MCF 10A (cell line): ENCODE results near the gene B9D2. TPM values are rescaled to one million over a fixed set of nuclear protein-coding genes. Genes with fewer than 3 reads are reported as not detected.

Experiments
- BruUV-seq: library from RNA; stranded (reverse); fragments of 400-500 nt; replicated peaks from 2 replicates; lab custom pipeline; 2021; lab: Mats Ljungman, UMichigan
- CTCF ChIA-PET: fragments of 300-600 bp; sonication (Branson Sonifier 250); formaldehyde crosslinking; extraction: SDS; loops from one replicate; lab custom pipeline; 2021; ENCODE audit warnings: antibody characterized with exemption, inconsistent platforms; lab: Yijun Ruan, JAX
- POLR2A ChIA-PET: fragments of 300-600, 350-650 bp; sonication (Branson Sonifier 250); formaldehyde crosslinking; extraction: SDS; loops from one replicate; lab custom pipeline; 2020; ENCODE audit warnings: antibody characterized with exemption, inconsistent platforms; lab: Yijun Ruan, JAX
- DNase-seq: peaks from one replicate; pipeline ENCODE4 v3.0.0-alpha.2; 2018; ENCODE audit not compliant: unreplicated experiment
- H3K27ac Mint-ChIP-seq: one replicate; pipeline ENCODE4 v1.8.0; 2022; ENCODE audit warnings: mild to moderate bottlenecking, low read depth, mixed read lengths; ENCODE audit not compliant: unreplicated experiment
- H3K27me3 Mint-ChIP-seq: one replicate; pipeline ENCODE4 v1.8.0; 2022; ENCODE audit warnings: mixed read lengths; ENCODE audit not compliant: insufficient read depth, unreplicated experiment
- H3K36me3 Mint-ChIP-seq: one replicate; pipeline ENCODE4 v1.8.0; 2022; ENCODE audit warnings: mild to moderate bottlenecking, moderate library complexity, mixed read lengths; ENCODE audit not compliant: insufficient read depth, unreplicated experiment
- H3K4me1 Mint-ChIP-seq: one replicate; pipeline ENCODE4 v1.8.0; 2022; ENCODE audit warnings: mixed read lengths; ENCODE audit not compliant: insufficient read depth, unreplicated experiment
- H3K4me3 Mint-ChIP-seq: one replicate; pipeline ENCODE4 v1.8.0; 2022; ENCODE audit warnings: mild to moderate bottlenecking, moderate library complexity, mixed read lengths; ENCODE audit not compliant: unreplicated experiment
- H3K9me3 Mint-ChIP-seq: one replicate; pipeline ENCODE4 v1.8.0; 2022; ENCODE audit warnings: mixed read lengths; ENCODE audit not compliant: unreplicated experiment
- intact Hi-C: fragments of 100-400 bp; cut with micrococcal nuclease; formaldehyde crosslinking; loops from 2 replicates; pipeline ENCODE4 v1.14.1; 2022
- total RNA-seq: library from RNA; stranded (reverse); gene quantifications from 2 replicates; pipeline ENCODE4 v1.2.3, GENCODE V29; 2022
- TF ChIP-seq, protein P1 (sequence below): fragments of 200-600 bp; IDR thresholded peaks from one replicate; pipeline ENCODE4 v1.8.0; 2022; ENCODE audit warnings: antibody characterized with exemption, mild to moderate bottlenecking; ENCODE audit not compliant: unreplicated experiment

The B9D2 gene
- total RNA-seq, 1 experiment from 2014 or later, result 5.7 TPM

DNA sequence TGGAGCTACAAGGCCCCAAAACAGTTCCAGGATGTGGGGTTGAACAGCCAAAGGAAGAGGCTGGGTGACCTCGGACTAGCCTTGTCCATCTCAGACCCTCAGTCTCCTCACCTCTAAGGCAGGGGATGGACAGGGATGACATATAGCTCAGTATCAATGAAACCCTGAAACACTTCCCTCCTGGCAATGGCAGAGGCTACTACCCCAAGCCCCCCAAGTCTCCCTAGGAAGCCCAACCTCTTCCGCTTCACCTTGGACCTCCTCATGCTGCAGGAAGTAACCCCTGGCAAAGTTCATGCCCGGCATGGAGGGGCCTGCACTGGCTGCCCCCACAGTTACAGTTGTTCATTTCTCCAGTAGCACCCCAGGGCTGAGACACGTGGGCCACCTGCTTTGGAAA, 43.4 kb downstream of the B9D2 start:
- CTCF ChIA-PET, result interaction anchor here (3.6 kb wide), 1 partner anchor 12 kb away, joined by 14 read pairs; no protein-coding TSS in a partner anchor
- H3K4me1 Mint-ChIP-seq, result peaks cover 21% of the 10 kb centered on the region

DNA sequence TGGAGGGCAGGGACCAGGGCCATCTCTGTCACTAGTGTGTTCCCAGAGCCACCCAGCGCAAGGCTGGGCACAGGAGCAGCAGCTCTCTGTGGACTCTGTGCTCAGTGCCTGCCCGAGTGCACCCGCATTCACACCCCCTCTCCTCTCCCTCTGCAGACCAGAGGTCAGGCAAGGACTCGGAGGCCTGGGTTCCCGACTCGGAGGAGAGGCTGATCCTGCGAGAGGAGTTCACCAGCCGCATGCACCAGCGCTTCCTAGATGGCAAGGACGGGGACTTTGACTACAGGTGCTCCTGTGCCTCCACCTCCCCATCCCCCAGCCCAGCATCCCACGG, 43.8 kb downstream of the B9D2 start:
- ChIA-PET CTCF (no interaction called here), POLR2A (no interaction called here)
- Mint-ChIP-seq H3K36me3 (peaks cover 61% of the 10 kb centered on the region), H3K9me3 (no peaks in the 10 kb centered on the region), H3K27me3 (no peaks in the 10 kb centered on the region), H3K4me3 (no peak overlapping the region), H3K27ac (no peak overlapping the region), H3K4me1 (peaks cover 17% of the 10 kb centered on the region)
- DNase-seq, result no peak
- BruUV-seq, result no TSS peak
- intact Hi-C loops, result loop anchor here (10.0 kb wide), 1 partner anchor 255 kb away; the partner anchor contains the start of gene CEACAM21
- TF ChIP-seq, protein P1, sequence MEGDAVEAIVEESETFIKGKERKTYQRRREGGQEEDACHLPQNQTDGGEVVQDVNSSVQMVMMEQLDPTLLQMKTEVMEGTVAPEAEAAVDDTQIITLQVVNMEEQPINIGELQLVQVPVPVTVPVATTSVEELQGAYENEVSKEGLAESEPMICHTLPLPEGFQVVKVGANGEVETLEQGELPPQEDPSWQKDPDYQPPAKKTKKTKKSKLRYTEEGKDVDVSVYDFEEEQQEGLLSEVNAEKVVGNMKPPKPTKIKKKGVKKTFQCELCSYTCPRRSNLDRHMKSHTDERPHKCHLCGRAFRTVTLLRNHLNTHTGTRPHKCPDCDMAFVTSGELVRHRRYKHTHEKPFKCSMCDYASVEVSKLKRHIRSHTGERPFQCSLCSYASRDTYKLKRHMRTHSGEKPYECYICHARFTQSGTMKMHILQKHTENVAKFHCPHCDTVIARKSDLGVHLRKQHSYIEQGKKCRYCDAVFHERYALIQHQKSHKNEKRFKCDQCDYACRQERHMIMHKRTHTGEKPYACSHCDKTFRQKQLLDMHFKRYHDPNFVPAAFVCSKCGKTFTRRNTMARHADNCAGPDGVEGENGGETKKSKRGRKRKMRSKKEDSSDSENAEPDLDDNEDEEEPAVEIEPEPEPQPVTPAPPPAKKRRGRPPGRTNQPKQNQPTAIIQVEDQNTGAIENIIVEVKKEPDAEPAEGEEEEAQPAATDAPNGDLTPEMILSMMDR, result no peak

More for the DNA sequence above, 43.4 kb downstream of the B9D2 start:
- Mint-ChIP-seq H3K36me3 (peaks cover 61% of the 10 kb centered on the region), H3K27ac (no peak overlapping the region), H3K27me3 (no peaks in the 10 kb centered on the region), H3K9me3 (no peaks in the 10 kb centered on the region), H3K4me3 (no peak overlapping the region)
- DNase-seq, result no peak
- TF ChIP-seq, protein P1, result no peak
- BruUV-seq, result no TSS peak
- POLR2A ChIA-PET, result no interaction called here
- intact Hi-C loops, result loop anchor here (10.0 kb wide), 1 partner anchor 254 kb away; the partner anchor contains the start of gene CEACAM21

DNA sequence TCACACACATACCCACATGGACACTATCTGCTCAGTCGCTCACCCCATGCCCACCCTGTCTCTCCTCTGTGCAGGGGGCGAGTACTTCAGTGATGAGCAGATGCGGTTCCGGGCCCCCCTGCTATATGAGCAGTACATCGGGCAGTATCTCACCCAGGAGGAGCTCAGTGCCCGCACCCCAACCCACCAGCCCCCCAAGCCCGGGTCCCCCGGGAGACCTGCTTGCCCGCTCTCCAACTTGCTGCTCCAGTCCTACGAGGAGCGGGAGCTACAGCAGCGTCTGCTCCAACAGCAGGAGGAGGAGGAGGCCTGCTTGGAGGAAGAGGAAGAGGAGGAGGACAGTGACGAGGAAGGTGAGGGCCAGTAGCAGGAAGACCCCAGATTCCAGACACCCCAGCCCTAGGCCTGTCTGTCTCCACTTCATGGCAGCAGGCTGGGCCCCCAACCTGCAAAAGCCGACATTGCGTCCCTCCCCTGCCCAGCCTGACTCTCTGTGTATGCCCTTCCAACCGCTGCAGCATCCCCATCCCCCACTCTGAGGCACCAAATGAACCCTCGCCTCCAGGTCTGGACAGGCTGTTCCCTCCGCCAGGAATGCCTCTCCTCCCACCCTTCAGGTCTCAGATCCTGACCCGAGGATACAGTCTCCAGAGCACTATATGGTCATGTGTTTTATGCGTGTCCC, 44.3 kb downstream of the B9D2 start:
- DNase-seq, result no peak
- ChIA-PET CTCF (interaction anchor here (3.5 kb wide), 1 partner anchor 12 kb away, joined by 18 read pairs; no protein-coding TSS in a partner anchor), POLR2A (interaction anchor here (0.6 kb wide), 1 partner anchor 1172 kb away, joined by 5 read pairs; no protein-coding TSS in a partner anchor)
- TF ChIP-seq, protein P1, result no peak
- intact Hi-C loops, result loop anchor here (10.0 kb wide), 1 partner anchor 255 kb away; the partner anchor contains the start of gene CEACAM21
- Mint-ChIP-seq H3K27me3 (no peaks in the 10 kb centered on the region), H3K36me3 (peaks cover 58% of the 10 kb centered on the region), H3K27ac (no peak overlapping the region), H3K4me3 (no peak overlapping the region), H3K9me3 (no peaks in the 10 kb centered on the region), H3K4me1 (peaks cover 11% of the 10 kb centered on the region)
- BruUV-seq, result no TSS peak

DNA sequence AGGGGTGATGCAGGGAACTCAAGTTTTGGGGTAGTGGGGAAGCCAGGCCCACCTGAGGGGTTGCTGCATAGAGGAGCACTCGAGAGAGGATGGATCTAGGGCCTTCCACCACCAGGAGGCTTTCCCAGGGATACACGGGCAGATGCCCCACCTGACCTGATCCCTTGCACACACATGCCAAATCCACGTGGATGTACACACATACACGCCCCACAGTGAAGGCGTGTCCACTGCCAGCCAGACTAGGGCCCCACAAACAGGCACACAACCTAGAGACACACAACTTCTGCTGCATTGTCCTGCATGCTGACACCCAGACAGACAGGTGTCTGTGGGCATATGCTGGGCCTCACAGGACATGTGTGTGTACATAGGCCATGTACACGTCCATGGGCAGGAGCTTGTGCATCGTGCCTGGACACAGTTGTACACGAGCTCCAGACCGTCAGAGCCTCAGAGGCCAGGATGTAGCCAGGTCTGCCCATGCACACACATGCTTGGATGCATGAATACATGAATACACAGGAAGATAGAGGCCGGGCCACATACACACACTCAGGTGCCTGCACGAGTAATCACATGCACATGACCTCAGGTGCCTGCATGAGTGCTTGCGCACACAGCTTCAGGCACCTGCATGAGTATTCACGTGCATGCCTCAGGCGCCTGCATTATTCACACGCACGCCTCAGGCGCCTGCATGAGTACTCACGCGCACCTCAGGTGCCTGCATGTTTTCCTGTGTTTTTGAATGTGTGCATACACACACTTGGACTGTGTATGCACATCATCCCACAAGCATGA, 45.1 kb downstream of the B9D2 start:
- Mint-ChIP-seq H3K9me3 (no peaks in the 10 kb centered on the region), H3K4me3 (no peak overlapping the region), H3K27me3 (no peaks in the 10 kb centered on the region), H3K27ac (no peak overlapping the region), H3K4me1 (peaks cover 10% of the 10 kb centered on the region), H3K36me3 (peaks cover 62% of the 10 kb centered on the region)
- DNase-seq, result no peak
- POLR2A ChIA-PET, result interaction anchor here (0.6 kb wide), 1 partner anchor 1171 kb away, joined by 5 read pairs; no protein-coding TSS in a partner anchor
- TF ChIP-seq, protein P1, result no peak
- no TSS peak for BruUV-seq
- intact Hi-C loops, result no loop called here
- CTCF ChIA-PET, result interaction anchor here (0.6 to 3.5 kb wide), 3 partner anchors 11 to 245 kb away, joined by 4 to 18 read pairs (median 5); no protein-coding TSS in a partner anchor
